Progenitor cell of endocrine pancreas (in vitro differentiated cells): ENCODE measurements around the gene ABHD17C. TPM values are rescaled to one million over a fixed set of nuclear protein-coding genes. Genes with fewer than 3 reads are reported as not detected.

Experiments used
- DNase-seq: peaks from one replicate; pipeline ENCODE4 v3.0.0; 2021; ENCODE audit warnings: low spot score; ENCODE audit not compliant: unreplicated experiment
- H3K27ac Mint-ChIP-seq: 2 replicates; pipeline ENCODE4 v1.8.0; 2021; ENCODE audit warnings: mild to moderate bottlenecking, moderate library complexity, mixed read lengths
- H3K27me3 Mint-ChIP-seq: 2 replicates; pipeline ENCODE4 v1.8.0; 2021; ENCODE audit warnings: mixed read lengths
- H3K36me3 Mint-ChIP-seq: 2 replicates; pipeline ENCODE4 v1.8.0; 2022; ENCODE audit warnings: mixed read lengths; ENCODE audit not compliant: insufficient read depth
- H3K4me1 Mint-ChIP-seq: 2 replicates; pipeline ENCODE4 v1.8.0; 2021; ENCODE audit warnings: low read depth, mixed read lengths
- H3K4me3 Mint-ChIP-seq: 2 replicates; pipeline ENCODE4 v1.8.0; 2021; ENCODE audit warnings: low read depth, mild to moderate bottlenecking, moderate library complexity, mixed read lengths
- H3K9me3 Mint-ChIP-seq: 2 replicates; pipeline ENCODE4 v1.8.0; 2021; ENCODE audit warnings: low read depth, mixed read lengths
- total RNA-seq: library from RNA; stranded (reverse); gene quantifications from 2 replicates; pipeline ENCODE4 v1.2.1, GENCODE V29; 2021
- TF ChIP-seq, protein P1 (sequence below): fragments of 200-600 bp; sonication (generic); IDR thresholded peaks from one replicate; pipeline ENCODE4 v1.5.0; 2021; ENCODE audit warnings: antibody characterized with exemption, mild to moderate bottlenecking; ENCODE audit not compliant: unreplicated experiment

The ABHD17C gene
- total RNA-seq, 1 donor from 2014 or later: 19.8 TPM

DNA sequence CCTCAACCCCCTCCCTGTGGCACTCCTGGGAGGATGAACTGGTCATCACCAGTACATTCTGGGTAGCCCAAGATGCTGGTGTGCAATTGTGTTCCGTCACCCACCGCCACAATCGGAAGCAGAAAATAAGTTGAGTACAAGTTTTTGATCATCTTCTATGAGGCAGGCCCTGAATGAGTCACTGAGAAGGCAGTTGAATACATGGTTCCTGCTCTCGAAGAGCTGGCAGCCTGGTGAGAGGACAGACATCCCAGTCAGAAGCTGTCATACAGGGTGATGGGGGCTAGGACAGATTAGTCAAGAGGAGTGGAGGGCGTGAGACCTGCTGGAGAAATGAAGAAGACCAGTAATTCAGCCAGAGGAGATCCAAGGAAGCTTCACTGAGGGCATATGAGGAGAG is 90.2 kb downstream of the ABHD17C start:
- no peaks in the 10 kb centered on the region for H3K9me3 Mint-ChIP-seq
- no peak overlapping the region for H3K4me3 Mint-ChIP-seq
- no peak overlapping the region for H3K27ac Mint-ChIP-seq
- no peaks in the 10 kb centered on the region for H3K4me1 Mint-ChIP-seq
- DNase-seq: no peak
- no peaks in the 10 kb centered on the region for H3K36me3 Mint-ChIP-seq
- TF ChIP-seq, protein P1, sequence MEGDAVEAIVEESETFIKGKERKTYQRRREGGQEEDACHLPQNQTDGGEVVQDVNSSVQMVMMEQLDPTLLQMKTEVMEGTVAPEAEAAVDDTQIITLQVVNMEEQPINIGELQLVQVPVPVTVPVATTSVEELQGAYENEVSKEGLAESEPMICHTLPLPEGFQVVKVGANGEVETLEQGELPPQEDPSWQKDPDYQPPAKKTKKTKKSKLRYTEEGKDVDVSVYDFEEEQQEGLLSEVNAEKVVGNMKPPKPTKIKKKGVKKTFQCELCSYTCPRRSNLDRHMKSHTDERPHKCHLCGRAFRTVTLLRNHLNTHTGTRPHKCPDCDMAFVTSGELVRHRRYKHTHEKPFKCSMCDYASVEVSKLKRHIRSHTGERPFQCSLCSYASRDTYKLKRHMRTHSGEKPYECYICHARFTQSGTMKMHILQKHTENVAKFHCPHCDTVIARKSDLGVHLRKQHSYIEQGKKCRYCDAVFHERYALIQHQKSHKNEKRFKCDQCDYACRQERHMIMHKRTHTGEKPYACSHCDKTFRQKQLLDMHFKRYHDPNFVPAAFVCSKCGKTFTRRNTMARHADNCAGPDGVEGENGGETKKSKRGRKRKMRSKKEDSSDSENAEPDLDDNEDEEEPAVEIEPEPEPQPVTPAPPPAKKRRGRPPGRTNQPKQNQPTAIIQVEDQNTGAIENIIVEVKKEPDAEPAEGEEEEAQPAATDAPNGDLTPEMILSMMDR: no peak
- H3K27me3 Mint-ChIP-seq: peaks cover 49% of the 10 kb centered on the region

DNA sequence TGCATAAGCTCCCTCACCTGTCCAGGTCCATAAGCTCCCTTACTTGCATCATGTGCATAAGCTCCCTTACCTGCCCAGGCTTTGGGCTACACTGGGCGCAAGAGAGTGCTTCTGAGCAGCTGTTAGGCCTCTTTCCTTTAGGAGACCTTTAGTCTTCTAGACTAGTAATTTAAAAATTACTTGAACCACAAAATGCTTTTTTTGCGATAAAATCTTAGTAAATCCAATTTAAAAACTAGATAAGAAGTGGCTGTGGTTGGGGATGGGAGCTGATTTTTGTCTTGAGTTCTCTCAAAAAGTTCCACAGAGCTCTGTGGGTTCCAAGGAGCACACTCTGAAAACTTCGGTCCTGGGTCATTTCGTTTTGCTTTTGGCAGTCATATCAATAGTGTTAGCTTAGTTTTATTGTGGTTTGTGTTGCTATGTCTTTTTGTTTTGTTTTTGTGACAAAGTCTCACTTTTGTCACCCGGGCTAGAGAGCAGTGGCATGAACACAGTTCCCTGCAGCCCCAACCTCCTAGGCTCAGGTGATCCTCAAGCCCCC is 90.8 kb downstream of the ABHD17C start:
- Mint-ChIP-seq H3K4me3 (no peak overlapping the region), H3K9me3 (no peaks in the 10 kb centered on the region), H3K27ac (no peak overlapping the region), H3K27me3 (peaks cover 47% of the 10 kb centered on the region), H3K36me3 (no peaks in the 10 kb centered on the region), H3K4me1 (no peaks in the 10 kb centered on the region)
- DNase-seq: no peak
- TF ChIP-seq, protein P1: no peak

DNA sequence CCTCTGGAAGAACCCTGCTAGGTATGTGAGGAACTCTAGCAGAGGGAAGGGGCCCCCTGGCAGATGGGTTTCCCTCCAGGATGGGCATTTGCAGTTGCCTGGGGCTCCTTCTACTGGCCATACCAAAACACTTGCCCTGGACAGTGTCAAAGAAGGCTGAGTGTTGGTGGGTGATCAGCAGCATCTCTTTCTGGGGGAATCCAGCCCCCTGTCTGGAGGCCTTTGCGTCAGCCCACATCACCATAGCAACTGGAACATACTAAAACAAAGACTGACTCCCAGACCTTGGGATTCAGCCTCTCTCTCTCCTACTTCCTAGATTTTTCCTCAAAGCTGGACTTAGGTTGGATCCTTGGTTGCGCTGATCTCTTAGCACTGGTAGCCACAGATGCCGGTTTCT is 92.2 kb downstream of the ABHD17C start:
- Mint-ChIP-seq H3K4me3 (no peak overlapping the region), H3K4me1 (no peaks in the 10 kb centered on the region), H3K9me3 (no peaks in the 10 kb centered on the region), H3K27me3 (peaks cover 39% of the 10 kb centered on the region), H3K36me3 (no peaks in the 10 kb centered on the region), H3K27ac (no peak overlapping the region)
- no peak for DNase-seq
- TF ChIP-seq, protein P1: no peak

DNA sequence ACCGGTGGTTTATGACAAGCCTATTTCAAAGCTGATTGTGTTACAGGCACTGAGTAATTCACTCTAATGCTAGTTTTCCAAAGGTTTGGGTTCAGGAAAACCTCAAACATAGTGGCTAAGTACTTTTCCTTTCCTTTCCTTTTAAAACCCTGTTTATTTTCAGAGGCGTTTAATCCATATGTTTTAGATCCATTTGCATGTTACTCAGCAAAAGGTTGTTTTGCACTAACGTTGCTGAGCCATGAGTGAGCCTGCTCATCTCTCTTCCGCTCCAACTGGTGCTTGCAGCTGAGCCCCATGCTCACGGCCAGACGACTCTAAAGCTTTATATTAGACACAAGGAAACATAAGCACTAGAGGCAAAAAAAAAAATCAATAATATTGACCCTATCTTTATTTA is 93.4 kb downstream of the ABHD17C start:
- Mint-ChIP-seq H3K27me3 (peaks cover 27% of the 10 kb centered on the region), H3K9me3 (no peaks in the 10 kb centered on the region), H3K4me3 (no peak overlapping the region), H3K36me3 (no peaks in the 10 kb centered on the region), H3K27ac (no peak overlapping the region), H3K4me1 (no peaks in the 10 kb centered on the region)
- DNase-seq: no peak
- TF ChIP-seq, protein P1: no peak

DNA sequence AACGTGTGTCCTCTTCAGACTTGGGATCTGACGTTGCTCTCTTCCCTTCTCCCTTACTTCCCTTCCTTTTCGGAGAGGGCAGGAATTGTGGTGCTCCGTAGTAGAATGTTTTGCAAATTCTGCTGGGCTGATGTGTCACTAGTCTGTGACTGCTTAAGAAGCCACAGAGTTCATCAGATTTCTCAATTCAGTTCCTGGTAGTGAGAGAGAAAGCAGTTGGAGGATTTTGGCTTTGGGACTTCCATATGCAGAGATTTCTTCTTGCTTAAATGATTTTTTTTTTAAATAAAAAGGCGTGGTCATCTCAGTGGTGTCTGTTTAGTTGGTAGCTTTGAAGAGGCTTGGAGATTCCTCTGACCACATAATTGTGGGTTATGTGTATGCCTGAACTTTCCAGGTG is 94.2 kb downstream of the ABHD17C start:
- Mint-ChIP-seq H3K9me3 (no peaks in the 10 kb centered on the region), H3K27ac (no peak overlapping the region), H3K4me3 (no peak overlapping the region), H3K27me3 (peaks cover 22% of the 10 kb centered on the region), H3K36me3 (no peaks in the 10 kb centered on the region), H3K4me1 (no peaks in the 10 kb centered on the region)
- TF ChIP-seq, protein P1: no peak
- DNase-seq: no peak
